PC-9 (cell line): ENCODE data around the gene DNTT. TPM values are rescaled to one million over a fixed set of nuclear protein-coding genes. Genes with fewer than 3 reads are reported as not detected.

Experiments
- BruUV-seq: library from RNA; stranded (reverse); fragments of 400-500 nt; replicated peaks from 2 replicates; lab custom pipeline; 2021; lab: Mats Ljungman, UMichigan
- CTCF ChIA-PET: fragments of 300-600 bp; sonication (Branson Sonifier 250); formaldehyde crosslinking; loops from one replicate; lab custom pipeline; 2022; ENCODE audit warnings: antibody characterized with exemption; lab: Charles Lee
- POLR2A ChIA-PET: fragments of 300-600 bp; sonication (Branson Sonifier 250); formaldehyde crosslinking; loops from one replicate; lab custom pipeline; 2022; ENCODE audit warnings: antibody characterized with exemption; ENCODE audit not compliant: unreplicated experiment; lab: Charles Lee
- DNase-seq, 2 experiments: peaks; one replicate each; pipeline versions ENCODE4 v3.0.0 to v3.0.0-alpha.2; 2015 to 2022; ENCODE audit warnings: mixed read lengths in 1 of 2
- H2AFZ ChIP-seq: fragments of 200-600 bp; sonication (generic); 2 replicates; pipeline ENCODE4 v1.8.1; 2017; ENCODE audit warnings: antibody characterized with exemption
- H3F3A ChIP-seq: fragments of 200-600 bp; sonication (generic); 2 replicates; pipeline ENCODE4 v1.8.1; 2017; ENCODE audit warnings: antibody characterized with exemption, mild to moderate bottlenecking, low read depth; ENCODE audit not compliant: insufficient read depth
- H3K27ac ChIP-seq: fragments of 200-600 bp; sonication (generic); 2 replicates; pipeline ENCODE4 v1.6.1; 2016; ENCODE audit warnings: mixed run types
- H3K27me3 ChIP-seq: fragments of 200-600 bp; sonication (generic); 2 replicates; pipeline ENCODE4 v1.6.1; 2016; ENCODE audit warnings: low read depth, mixed run types; ENCODE audit not compliant: insufficient read depth
- H3K36me3 ChIP-seq: fragments of 200-600 bp; sonication (generic); 2 replicates; pipeline ENCODE4 v1.6.1; 2016; ENCODE audit warnings: low read depth, mixed run types
- H3K4me1 ChIP-seq: fragments of 200-600 bp; sonication (generic); replicated peaks from 2 replicates; pipeline ENCODE4 v1.6.1; 2016; ENCODE audit warnings: mixed run types; ENCODE audit not compliant: insufficient read depth
- H3K4me2 ChIP-seq: fragments of 200-600 bp; sonication (generic); 2 replicates; pipeline ENCODE4 v1.6.1; 2017; ENCODE audit warnings: mixed run types
- H3K4me3 ChIP-seq: fragments of 200-600 bp; sonication (generic); 2 replicates; pipeline ENCODE4 v1.6.1; 2016; ENCODE audit warnings: mixed run types
- H3K79me2 ChIP-seq: fragments of 200-600 bp; sonication (generic); 2 replicates; pipeline ENCODE4 v1.6.1; 2017; ENCODE audit warnings: low read depth, mixed run types
- H3K9me2 ChIP-seq: fragments of 200-600 bp; sonication (generic); 2 replicates; pipeline ENCODE4 v1.8.1; 2017; ENCODE audit warnings: mild to moderate bottlenecking; ENCODE audit not compliant: insufficient read depth
- H3K9me3 ChIP-seq: fragments of 200-600 bp; sonication (generic); 2 replicates; pipeline ENCODE4 v1.8.1; 2016; ENCODE audit warnings: low read depth; ENCODE audit not compliant: insufficient read depth
- H4K20me1 ChIP-seq: fragments of 200-600 bp; sonication (generic); 2 replicates; pipeline ENCODE4 v1.8.1; 2017; ENCODE audit not compliant: insufficient read depth
- CTCF ChIP-seq: fragments of 200-600 bp; sonication (generic); conservative IDR thresholded peaks from 2 replicates; pipeline ENCODE4 v1.6.1; 2017; ENCODE audit warnings: mixed run types, antibody characterized with exemption, mild to moderate bottlenecking, moderate library complexity
- EZH2 ChIP-seq: fragments of 200-600 bp; sonication (generic); IDR thresholded peaks from 2 replicates; pipeline ENCODE4 v1.8.0; 2017; ENCODE audit warnings: antibody characterized with exemption, low read depth
- intact Hi-C: fragments of 100-400 bp; cut with micrococcal nuclease; formaldehyde crosslinking; loops from one replicate; pipeline ENCODE4 v1.10.0; 2022; ENCODE audit not compliant: unreplicated experiment
- total RNA-seq: library from RNA; stranded (reverse); gene quantifications from 2 replicates; pipeline ENCODE4 v1.2.3, GENCODE V29; 2021

The DNTT gene
- total RNA-seq, 1 experiment from 2014 or later: not detected

GRCh38 chr10:96366508-96366907 is 62.3 kb downstream of the DNTT start:
- POLR2A ChIA-PET: no interaction called here
- DNase-seq: peak in 1 of 2 experiments; percentile 50
- no peak overlapping the region for H3K4me3 ChIP-seq
- peaks cover 17% of the 10 kb centered on the region; the same call in 1 of the 2 replicates for H3K4me1 ChIP-seq
- no peak overlapping the region for H3K27ac ChIP-seq
- H2AFZ ChIP-seq: no peak overlapping the region
- H3K4me2 ChIP-seq: peak overlapping the region; percentile 19; the same call in 1 of the 2 replicates
- H3F3A ChIP-seq: no peaks in the 10 kb centered on the region
- intact Hi-C loops: no loop called here
- no peaks in the 10 kb centered on the region for H3K9me2 ChIP-seq
- H3K9me3 ChIP-seq: no peaks in the 10 kb centered on the region
- H3K27me3 ChIP-seq: no peaks in the 10 kb centered on the region
- TF ChIP-seq CTCF (no peak), EZH2 (no peak)
- H4K20me1 ChIP-seq: no peaks in the 10 kb centered on the region
- CTCF ChIA-PET: no interaction called here
- no TSS peak for BruUV-seq
- no peaks in the 10 kb centered on the region for H3K79me2 ChIP-seq
- H3K36me3 ChIP-seq: no peaks in the 10 kb centered on the region

- ChIA-PET CTCF (no interaction called here), POLR2A (no interaction called here)
- no peak overlapping the region for H3K27ac ChIP-seq
- intact Hi-C loops: no loop called here
- no peak overlapping the region for H3K4me3 ChIP-seq
- H3K79me2 ChIP-seq: no peaks in the 10 kb centered on the region
- H2AFZ ChIP-seq: no peak overlapping the region
- no peak for DNase-seq
- H3F3A ChIP-seq: no peaks in the 10 kb centered on the region
- H3K27me3 ChIP-seq: no peaks in the 10 kb centered on the region
- H4K20me1 ChIP-seq: no peaks in the 10 kb centered on the region
- H3K4me1 ChIP-seq: peaks cover 17% of the 10 kb centered on the region; the same call in 1 of the 2 replicates
- no peaks in the 10 kb centered on the region for H3K36me3 ChIP-seq
- H3K4me2 ChIP-seq: no peak overlapping the region
- BruUV-seq: no TSS peak
- TF ChIP-seq EZH2: no peak
- no peak for TF ChIP-seq CTCF
- no peaks in the 10 kb centered on the region for H3K9me3 ChIP-seq
- H3K9me2 ChIP-seq: no peaks in the 10 kb centered on the region
Measured at GRCh38 chr10:96367470-96367869, 63.2 kb downstream of the DNTT start.

GRCh38 chr10:96368971-96369370 is 64.7 kb downstream of the DNTT start:
- Histone ChIP-seq H3K4me2 (no peak overlapping the region), H3K4me3 (no peak overlapping the region), H2AFZ (no peak overlapping the region), H3K27ac (no peak overlapping the region), H3K79me2 (no peaks in the 10 kb centered on the region), H3K9me3 (no peaks in the 10 kb centered on the region), H3K27me3 (no peaks in the 10 kb centered on the region), H3K9me2 (no peaks in the 10 kb centered on the region), H3F3A (no peaks in the 10 kb centered on the region), H4K20me1 (no peaks in the 10 kb centered on the region), H3K36me3 (no peaks in the 10 kb centered on the region), H3K4me1 (peaks cover 17% of the 10 kb centered on the region; the same call in 1 of the 2 replicates)
- POLR2A ChIA-PET: no interaction called here
- DNase-seq: no peak
- intact Hi-C loops: no loop called here
- CTCF ChIA-PET: no interaction called here
- BruUV-seq: no TSS peak
- no peak for TF ChIP-seq CTCF
- no peak for TF ChIP-seq EZH2
